Keratinocyte (primary cell): Measurements from ENCODE around the gene PEPD.

Experiments used
- EZH2 ChIP-seq: IDR thresholded peaks from one replicate; pipeline ENCODE4 v1.6.1; 2012; ENCODE audit warnings: inconsistent platforms, mild to moderate bottlenecking, low read length, moderate library complexity
- TF ChIP-seq, protein P1 (sequence below), 3 experiments: IDR thresholded peaks in 1 of 3; conservative IDR thresholded peaks in 1 of 3; optimal IDR thresholded peaks in 1 of 3; 2 replicates in 2 of 3; 3 replicates in 1 of 3; pipeline versions ENCODE3 to v1.5.1; 2011; ENCODE audit warnings: low read length in 3 of 3, mild to moderate bottlenecking in 3 of 3, moderate library complexity in 2 of 3, control low read depth in 1 of 3, inconsistent platforms in 1 of 3; ENCODE audit not compliant: insufficient read depth in 2 of 3; ENCODE audit errors: extremely low read depth in 1 of 3

GRCh38 chr19:33464733-33465115, 56.9 kb downstream of the PEPD start:
- TF ChIP-seq, protein P1, sequence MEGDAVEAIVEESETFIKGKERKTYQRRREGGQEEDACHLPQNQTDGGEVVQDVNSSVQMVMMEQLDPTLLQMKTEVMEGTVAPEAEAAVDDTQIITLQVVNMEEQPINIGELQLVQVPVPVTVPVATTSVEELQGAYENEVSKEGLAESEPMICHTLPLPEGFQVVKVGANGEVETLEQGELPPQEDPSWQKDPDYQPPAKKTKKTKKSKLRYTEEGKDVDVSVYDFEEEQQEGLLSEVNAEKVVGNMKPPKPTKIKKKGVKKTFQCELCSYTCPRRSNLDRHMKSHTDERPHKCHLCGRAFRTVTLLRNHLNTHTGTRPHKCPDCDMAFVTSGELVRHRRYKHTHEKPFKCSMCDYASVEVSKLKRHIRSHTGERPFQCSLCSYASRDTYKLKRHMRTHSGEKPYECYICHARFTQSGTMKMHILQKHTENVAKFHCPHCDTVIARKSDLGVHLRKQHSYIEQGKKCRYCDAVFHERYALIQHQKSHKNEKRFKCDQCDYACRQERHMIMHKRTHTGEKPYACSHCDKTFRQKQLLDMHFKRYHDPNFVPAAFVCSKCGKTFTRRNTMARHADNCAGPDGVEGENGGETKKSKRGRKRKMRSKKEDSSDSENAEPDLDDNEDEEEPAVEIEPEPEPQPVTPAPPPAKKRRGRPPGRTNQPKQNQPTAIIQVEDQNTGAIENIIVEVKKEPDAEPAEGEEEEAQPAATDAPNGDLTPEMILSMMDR (optimal IDR thresholded peaks at IDR 0.05 in 1 of 3, IDR thresholded peaks at IDR 0.05 in 1 of 3, conservative IDR thresholded peaks at IDR 0.05 in 1 of 3; ENCODE audit: extremely low read depth in 1 of 3, insufficient read depth in 2 of 3, low read length in 3 of 3) = no peak
- no peak for TF ChIP-seq EZH2
